Tibial nerve (tissue), 4 donors: ENCODE measurements around the gene CCDC82. TPM values are rescaled to one million over a fixed set of nuclear protein-coding genes. Genes with fewer than 3 reads are reported as not detected.

Experiments used
- DNase-seq, 2 donors: peaks; one replicate each; pipeline ENCODE4 v3.0.0-alpha.2; 2019; ENCODE audit warnings: low spot score in 2 of 2
- H3K27ac ChIP-seq, 4 donors: fragments of 200-600 bp; sonication (generic) in 3 of 4; one replicate each; pipeline ENCODE4 v1.5.1; 2017 to 2019; ENCODE audit warnings: mild to moderate bottlenecking in 1 of 4
- H3K27me3 ChIP-seq, 2 donors: fragments of 200-600 bp; sonication (generic) in 1 of 2; one replicate each; pipeline versions ENCODE4 v1.5.1 to v1.6.0; 2017 to 2019
- H3K36me3 ChIP-seq, 3 donors: fragments of 200-600 bp; sonication (generic); one replicate each; pipeline ENCODE4 v1.5.1; 2018 to 2019
- H3K4me1 ChIP-seq, 4 donors: fragments of 200-600 bp; sonication (generic) in 3 of 4; one replicate each; pipeline ENCODE4 v1.5.1; 2017 to 2019
- H3K4me3 ChIP-seq, 4 donors: fragments of 200-600 bp; sonication (generic) in 3 of 4; one replicate each; pipeline ENCODE4 v1.5.1; 2017 to 2019; ENCODE audit warnings: mild to moderate bottlenecking in 1 of 4, moderate library complexity in 1 of 4
- H3K9me3 ChIP-seq, 4 donors: fragments of 200-600 bp; sonication (generic) in 3 of 4; one replicate each; pipeline ENCODE4 v1.5.1; 2017 to 2019
- EP300 ChIP-seq, 2 donors: sonication (generic); formaldehyde crosslinking; IDR thresholded peaks; one replicate each; pipeline ENCODE4 v1.6.1; 2017; ENCODE audit warnings: antibody characterized with exemption in 2 of 2, mild to moderate bottlenecking in 1 of 2
- POLR2A ChIP-seq, 2 donors: fragments of 450-650 bp; IDR thresholded peaks; one replicate each; pipeline ENCODE4 v1.6.1; 2017; ENCODE audit warnings: antibody characterized with exemption in 2 of 2, mild to moderate bottlenecking in 2 of 2, moderate library complexity in 2 of 2
- WGBS, 2 donors: methylation state at CpG; one replicate each; pipeline ENCODE4 v1.1.5; 2018; 5-methylcytosine and 5-hydroxymethylcytosine counted together
- total RNA-seq, 4 donors: library from RNA; depleted of rRNA; stranded (reverse); fragments of >200 nt; gene quantifications; one replicate each; pipeline ENCODE4 v1.1.0, GENCODE V29; 2016
- TF ChIP-seq, protein P1 (sequence below), 5 experiments: fragments of 200-600 bp in 3 of 5; fragments of 450-650 bp in 2 of 5; sonication (generic) in 3 of 5; IDR thresholded peaks; one replicate each; pipeline ENCODE4 v1.5.1; 2016 to 2019; ENCODE audit warnings: antibody characterized with exemption in 5 of 5, mild to moderate bottlenecking in 3 of 5, moderate library complexity in 2 of 5

The CCDC82 gene
- total RNA-seq, 4 donors from 2014 or later: 41.9 to 73.4 (median 49.5) TPM

DNA sequence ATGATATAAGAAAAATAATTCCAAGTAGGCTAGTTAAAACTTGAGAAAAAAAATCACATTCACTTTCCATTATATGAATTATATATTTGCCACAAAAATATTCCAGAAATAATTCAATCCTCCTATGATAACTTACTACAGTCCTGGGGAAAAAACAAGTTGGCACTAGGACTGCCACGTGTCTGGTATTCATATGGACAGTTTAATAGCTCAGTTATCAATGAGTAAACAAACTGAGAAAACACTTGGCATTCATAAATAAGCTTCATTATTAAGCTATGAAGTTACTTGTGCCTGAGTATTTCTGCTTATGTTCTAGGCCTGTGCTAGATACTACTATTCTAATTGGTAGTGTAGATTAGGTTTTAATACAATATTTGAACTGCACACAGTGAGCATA lies 24.2 kb downstream of the CCDC82 start:
- DNase-seq: no peak
- TF ChIP-seq POLR2A (IDR thresholded peaks at IDR 0.05) (no peak), EP300 (IDR thresholded peaks at IDR 0.05) (no peak)
- TF ChIP-seq, protein P1, sequence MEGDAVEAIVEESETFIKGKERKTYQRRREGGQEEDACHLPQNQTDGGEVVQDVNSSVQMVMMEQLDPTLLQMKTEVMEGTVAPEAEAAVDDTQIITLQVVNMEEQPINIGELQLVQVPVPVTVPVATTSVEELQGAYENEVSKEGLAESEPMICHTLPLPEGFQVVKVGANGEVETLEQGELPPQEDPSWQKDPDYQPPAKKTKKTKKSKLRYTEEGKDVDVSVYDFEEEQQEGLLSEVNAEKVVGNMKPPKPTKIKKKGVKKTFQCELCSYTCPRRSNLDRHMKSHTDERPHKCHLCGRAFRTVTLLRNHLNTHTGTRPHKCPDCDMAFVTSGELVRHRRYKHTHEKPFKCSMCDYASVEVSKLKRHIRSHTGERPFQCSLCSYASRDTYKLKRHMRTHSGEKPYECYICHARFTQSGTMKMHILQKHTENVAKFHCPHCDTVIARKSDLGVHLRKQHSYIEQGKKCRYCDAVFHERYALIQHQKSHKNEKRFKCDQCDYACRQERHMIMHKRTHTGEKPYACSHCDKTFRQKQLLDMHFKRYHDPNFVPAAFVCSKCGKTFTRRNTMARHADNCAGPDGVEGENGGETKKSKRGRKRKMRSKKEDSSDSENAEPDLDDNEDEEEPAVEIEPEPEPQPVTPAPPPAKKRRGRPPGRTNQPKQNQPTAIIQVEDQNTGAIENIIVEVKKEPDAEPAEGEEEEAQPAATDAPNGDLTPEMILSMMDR (IDR thresholded peaks at IDR 0.05): no peak
- no peak overlapping the region for H3K27ac ChIP-seq
- H3K27me3 ChIP-seq: no peaks in the 10 kb centered on the region
- H3K4me1 ChIP-seq: no peaks in the 10 kb centered on the region
- H3K9me3 ChIP-seq: peaks cover 0 to 4% (median 0%) of the 10 kb centered on the region in 4 donors
- WGBS, 2 donors: 54 to 73% methylated on average over 1 of the region's 1 CpG
- peaks cover 0 to 62% (median 0%) of the 10 kb centered on the region in 3 donors for H3K36me3 ChIP-seq
- no peak overlapping the region for H3K4me3 ChIP-seq

DNA sequence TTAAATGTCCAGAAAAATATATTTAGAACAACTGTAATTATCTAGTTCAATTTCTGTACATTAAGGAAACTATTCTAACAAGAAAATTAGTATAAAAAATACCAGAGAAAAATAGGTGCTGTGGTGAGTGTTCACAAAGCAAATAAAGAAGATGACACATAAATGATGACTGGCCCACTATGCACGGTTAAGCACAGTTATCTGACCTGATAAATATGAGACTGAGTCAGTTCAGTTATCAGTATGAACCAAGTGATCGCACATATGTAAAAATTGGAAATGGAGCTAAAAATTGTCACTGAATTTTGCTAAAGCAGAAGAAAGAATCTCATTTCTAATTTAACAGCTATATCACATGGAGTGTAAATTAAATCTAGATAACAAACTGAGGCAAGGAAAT lies 27.9 kb downstream of the CCDC82 start:
- Histone ChIP-seq H3K36me3 (peaks cover 0 to 52% (median 0%) of the 10 kb centered on the region in 3 donors), H3K4me1 (no peaks in the 10 kb centered on the region), H3K27ac (no peak overlapping the region), H3K9me3 (no peaks in the 10 kb centered on the region), H3K27me3 (no peaks in the 10 kb centered on the region), H3K4me3 (no peak overlapping the region)
- no peak for DNase-seq
- 87 to 89% methylated on average over 2 of the region's 2 CpGs for WGBS, 2 donors
- TF ChIP-seq EP300 (IDR thresholded peaks at IDR 0.05) (no peak), POLR2A (IDR thresholded peaks at IDR 0.05) (no peak)
- TF ChIP-seq, protein P1 (IDR thresholded peaks at IDR 0.05): no peak

DNA sequence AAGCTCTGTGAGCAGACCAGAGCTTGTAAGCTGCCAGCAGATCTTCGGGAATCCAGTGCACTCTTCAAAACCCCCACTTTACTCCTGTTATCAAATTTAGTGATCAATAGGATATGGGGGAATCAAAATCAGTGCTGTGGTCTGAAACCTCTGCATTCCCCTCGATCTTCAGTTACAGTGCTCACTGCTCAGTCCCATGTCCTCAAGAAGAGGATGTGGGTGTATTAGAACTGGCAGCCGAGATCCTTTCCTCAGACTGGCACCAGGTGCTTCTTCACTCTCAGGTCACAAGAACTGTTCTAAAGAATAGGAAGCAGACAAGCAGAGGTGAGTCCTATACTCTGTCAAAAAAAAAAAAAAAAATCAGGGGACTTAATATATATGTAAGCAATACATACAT lies 31.4 kb downstream of the CCDC82 start:
- 91 to 96% methylated on average over 3 of the region's 3 CpGs for WGBS, 2 donors
- no peak overlapping the region for H3K4me3 ChIP-seq
- no peaks in the 10 kb centered on the region for H3K4me1 ChIP-seq
- TF ChIP-seq, protein P1 (IDR thresholded peaks at IDR 0.05): no peak
- TF ChIP-seq EP300 (IDR thresholded peaks at IDR 0.05) (no peak), POLR2A (IDR thresholded peaks at IDR 0.05) (no peak)
- peaks cover 0 to 65% (median 0%) of the 10 kb centered on the region in 3 donors for H3K36me3 ChIP-seq
- no peak overlapping the region for H3K27ac ChIP-seq
- no peak for DNase-seq
- H3K27me3 ChIP-seq: no peaks in the 10 kb centered on the region
- H3K9me3 ChIP-seq: no peaks in the 10 kb centered on the region

- TF ChIP-seq, protein P1 (IDR thresholded peaks at IDR 0.05): no peak
- TF ChIP-seq EP300 (IDR thresholded peaks at IDR 0.05): no peak
- TF ChIP-seq POLR2A (IDR thresholded peaks at IDR 0.05): no peak
- no peak overlapping the region for H3K4me3 ChIP-seq
- H3K4me1 ChIP-seq: no peaks in the 10 kb centered on the region
- H3K36me3 ChIP-seq: peaks cover 0 to 69% (median 0%) of the 10 kb centered on the region in 3 donors
- H3K27me3 ChIP-seq: no peaks in the 10 kb centered on the region
- no peaks in the 10 kb centered on the region for H3K9me3 ChIP-seq
- no peak for DNase-seq
- H3K27ac ChIP-seq: no peak overlapping the region
- WGBS, 2 donors: 92% methylated on average over 1 of the region's 1 CpG
Observed at GRCh38 chr11:96357794-96358193, 31.9 kb downstream of the CCDC82 start.

GRCh38 chr11:96356848-96357247 lies 32.9 kb downstream of the CCDC82 start:
- H3K4me1 ChIP-seq: no peaks in the 10 kb centered on the region
- H3K27me3 ChIP-seq: no peaks in the 10 kb centered on the region
- 91 to 93% methylated on average over 4 of the region's 4 CpGs for WGBS, 2 donors
- H3K27ac ChIP-seq: no peak overlapping the region
- TF ChIP-seq EP300 (IDR thresholded peaks at IDR 0.05): no peak
- TF ChIP-seq, protein P1 (IDR thresholded peaks at IDR 0.05): no peak
- TF ChIP-seq POLR2A (IDR thresholded peaks at IDR 0.05): no peak
- H3K9me3 ChIP-seq: no peaks in the 10 kb centered on the region
- no peak for DNase-seq
- no peak overlapping the region for H3K4me3 ChIP-seq
- H3K36me3 ChIP-seq: peaks cover 0 to 78% (median 0%) of the 10 kb centered on the region in 3 donors
